MM.1S (cell line): ENCODE results near the gene BFSP1.

Experiments used
- DNase-seq: peaks from one replicate; pipeline ENCODE4 v3.0.0-alpha.2; 2015
- H2AFZ ChIP-seq: fragments of 300-600 bp; sonication (generic); 2 replicates; pipeline ENCODE4 v1.6.0; 2016; ENCODE audit warnings: antibody characterized with exemption, low read length
- H3F3A ChIP-seq: fragments of 300-600 bp; sonication (generic); 2 replicates; pipeline ENCODE4 v1.6.1; 2016; ENCODE audit warnings: mild to moderate bottlenecking, antibody characterized with exemption, low read length, moderate library complexity, mixed read lengths; ENCODE audit not compliant: insufficient read depth
- H3K27ac ChIP-seq: fragments of 300-600 bp; sonication (generic); 2 replicates; pipeline ENCODE4 v1.5.1; 2016; ENCODE audit warnings: mild to moderate bottlenecking, low read length
- H3K27me3 ChIP-seq: fragments of 300-600 bp; sonication (generic); replicated peaks from 2 replicates; pipeline ENCODE4 v1.6.0; 2016; ENCODE audit warnings: low read length; ENCODE audit not compliant: insufficient read depth
- H3K36me3 ChIP-seq: fragments of 300-600 bp; sonication (generic); replicated peaks from 2 replicates; pipeline ENCODE4 v1.6.1; 2016; ENCODE audit warnings: mild to moderate bottlenecking, low read length, mixed read lengths; ENCODE audit not compliant: insufficient read depth
- H3K4me1 ChIP-seq: fragments of 300-600 bp; sonication (generic); 2 replicates; pipeline ENCODE4 v1.6.1; 2016; ENCODE audit warnings: low read length, mixed read lengths
- H3K4me2 ChIP-seq: fragments of 300-600 bp; sonication (generic); 2 replicates; pipeline ENCODE4 v1.6.0; 2016; ENCODE audit warnings: low read depth, low read length
- H3K4me3 ChIP-seq: fragments of 300-600 bp; sonication (generic); 2 replicates; pipeline ENCODE4 v1.5.1; 2016; ENCODE audit warnings: low read length, mixed read lengths
- H3K79me2 ChIP-seq: fragments of 300-600 bp; sonication (generic); 2 replicates; pipeline ENCODE4 v1.6.1; 2016; ENCODE audit warnings: mixed run types, low read length, mixed read lengths
- H3K9ac ChIP-seq: fragments of 300-600 bp; sonication (generic); 2 replicates; pipeline ENCODE4 v1.6.1; 2016; ENCODE audit warnings: low read length, mixed read lengths
- H3K9me2 ChIP-seq: fragments of 300-600 bp; sonication (generic); replicated peaks from 2 replicates; pipeline ENCODE4 v1.6.1; 2016; ENCODE audit warnings: mild to moderate bottlenecking, low read length, mixed read lengths; ENCODE audit not compliant: insufficient read depth
- H3K9me3 ChIP-seq: fragments of 300-600 bp; sonication (generic); replicated peaks from 2 replicates; pipeline ENCODE4 v1.6.1; 2016; ENCODE audit warnings: mild to moderate bottlenecking, low read length, mixed read lengths; ENCODE audit not compliant: insufficient read depth
- H4K20me1 ChIP-seq: fragments of 300-600 bp; sonication (generic); 2 replicates; pipeline ENCODE4 v1.6.1; 2016; ENCODE audit warnings: mild to moderate bottlenecking, low read length, moderate library complexity, mixed read lengths; ENCODE audit not compliant: insufficient read depth
- EZH2 ChIP-seq: fragments of 300-600 bp; sonication (generic); optimal IDR thresholded peaks from 2 replicates; pipeline ENCODE3; 2017; ENCODE audit warnings: low read depth, mild to moderate bottlenecking, antibody characterized with exemption, low read length, mixed read lengths
- EZH2phosphoT487 ChIP-seq: fragments of 300-600 bp; sonication (generic); IDR thresholded peaks from 2 replicates; pipeline ENCODE4 v1.6.1; 2018; ENCODE audit warnings: antibody characterized with exemption, low read length
- TF ChIP-seq, protein P1 (sequence below): fragments of 300-600 bp; sonication (generic); IDR thresholded peaks from 2 replicates; pipeline ENCODE4 v1.5.1; 2016; ENCODE audit warnings: antibody characterized with exemption, low read length, mixed read lengths

Gene BFSP1

DNA sequence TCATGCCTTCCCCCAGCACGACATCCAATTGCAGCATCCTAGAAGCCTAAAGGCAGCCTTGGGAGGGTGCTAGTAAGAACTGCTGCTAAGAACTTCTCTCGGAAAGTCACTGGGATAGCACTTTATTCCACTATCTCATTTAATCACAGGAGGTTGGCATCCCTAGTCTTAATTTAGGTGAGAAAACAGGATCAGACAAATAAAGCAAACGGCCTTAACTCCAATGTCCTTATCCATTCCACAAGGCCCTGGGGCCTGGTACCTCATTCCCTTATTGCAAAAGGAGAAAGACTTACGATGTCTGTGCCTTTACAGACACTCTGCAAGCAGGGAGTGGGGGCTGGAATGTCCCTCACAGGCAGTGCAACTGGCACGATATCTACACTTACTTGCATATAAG is 60.7 kb downstream of the BFSP1 start:
- TF ChIP-seq EZH2phosphoT487 (no peak), EZH2 (no peak)
- TF ChIP-seq, protein P1, sequence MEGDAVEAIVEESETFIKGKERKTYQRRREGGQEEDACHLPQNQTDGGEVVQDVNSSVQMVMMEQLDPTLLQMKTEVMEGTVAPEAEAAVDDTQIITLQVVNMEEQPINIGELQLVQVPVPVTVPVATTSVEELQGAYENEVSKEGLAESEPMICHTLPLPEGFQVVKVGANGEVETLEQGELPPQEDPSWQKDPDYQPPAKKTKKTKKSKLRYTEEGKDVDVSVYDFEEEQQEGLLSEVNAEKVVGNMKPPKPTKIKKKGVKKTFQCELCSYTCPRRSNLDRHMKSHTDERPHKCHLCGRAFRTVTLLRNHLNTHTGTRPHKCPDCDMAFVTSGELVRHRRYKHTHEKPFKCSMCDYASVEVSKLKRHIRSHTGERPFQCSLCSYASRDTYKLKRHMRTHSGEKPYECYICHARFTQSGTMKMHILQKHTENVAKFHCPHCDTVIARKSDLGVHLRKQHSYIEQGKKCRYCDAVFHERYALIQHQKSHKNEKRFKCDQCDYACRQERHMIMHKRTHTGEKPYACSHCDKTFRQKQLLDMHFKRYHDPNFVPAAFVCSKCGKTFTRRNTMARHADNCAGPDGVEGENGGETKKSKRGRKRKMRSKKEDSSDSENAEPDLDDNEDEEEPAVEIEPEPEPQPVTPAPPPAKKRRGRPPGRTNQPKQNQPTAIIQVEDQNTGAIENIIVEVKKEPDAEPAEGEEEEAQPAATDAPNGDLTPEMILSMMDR = no peak
- Histone ChIP-seq H4K20me1 (no peaks in the 10 kb centered on the region), H3F3A (no peaks in the 10 kb centered on the region), H3K4me1 (no peaks in the 10 kb centered on the region), H3K9me2 (no peaks in the 10 kb centered on the region), H3K9me3 (no peaks in the 10 kb centered on the region), H3K36me3 (no peaks in the 10 kb centered on the region), H3K27me3 (no peaks in the 10 kb centered on the region), H3K9ac (no peak overlapping the region), H2AFZ (no peak overlapping the region), H3K79me2 (no peaks in the 10 kb centered on the region), H3K27ac (no peak overlapping the region), H3K4me3 (no peak overlapping the region), H3K4me2 (no peak overlapping the region)
- DNase-seq = no peak

DNA sequence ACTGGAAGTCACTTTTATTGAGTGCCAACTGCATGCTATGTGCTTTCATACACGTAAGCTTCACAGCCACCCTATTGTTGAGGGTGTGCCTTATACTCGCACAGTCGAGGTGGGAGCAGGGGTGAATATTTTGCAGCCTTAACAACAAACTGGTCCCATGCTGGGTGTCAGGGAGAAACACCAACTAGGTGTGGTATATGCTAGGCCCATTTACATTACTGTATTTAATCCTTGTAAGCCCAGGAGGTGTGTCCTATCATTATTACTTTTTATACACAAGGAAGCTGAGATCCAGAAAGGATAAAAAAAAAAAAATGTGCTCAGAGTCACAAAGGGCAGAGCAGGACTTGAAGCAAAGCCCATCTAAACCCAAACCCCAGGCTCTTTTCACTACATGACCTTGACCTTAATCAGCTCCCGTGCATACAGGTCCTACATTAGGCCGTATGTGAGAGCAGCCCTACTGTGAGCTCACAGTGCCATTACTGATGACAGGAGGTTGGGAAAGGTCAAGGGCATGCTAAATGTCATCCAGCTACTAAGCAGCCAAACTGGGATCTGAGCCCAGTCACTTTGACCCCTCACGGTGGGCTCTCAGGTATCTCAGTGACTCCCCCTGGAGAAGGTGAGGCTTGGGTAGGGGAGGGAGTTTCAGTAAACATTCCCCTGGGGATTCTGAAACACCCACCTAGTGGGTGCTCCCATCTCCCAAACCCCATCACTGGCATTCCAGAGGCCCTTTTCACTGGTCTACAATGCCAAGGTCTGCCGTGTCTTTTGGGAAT is 61.7 kb downstream of the BFSP1 start:
- no peak overlapping the region for H3K9ac ChIP-seq
- H3K27me3 ChIP-seq = no peaks in the 10 kb centered on the region
- TF ChIP-seq EZH2 (no peak), EZH2phosphoT487 (no peak)
- TF ChIP-seq, protein P1 = no peak

DNA sequence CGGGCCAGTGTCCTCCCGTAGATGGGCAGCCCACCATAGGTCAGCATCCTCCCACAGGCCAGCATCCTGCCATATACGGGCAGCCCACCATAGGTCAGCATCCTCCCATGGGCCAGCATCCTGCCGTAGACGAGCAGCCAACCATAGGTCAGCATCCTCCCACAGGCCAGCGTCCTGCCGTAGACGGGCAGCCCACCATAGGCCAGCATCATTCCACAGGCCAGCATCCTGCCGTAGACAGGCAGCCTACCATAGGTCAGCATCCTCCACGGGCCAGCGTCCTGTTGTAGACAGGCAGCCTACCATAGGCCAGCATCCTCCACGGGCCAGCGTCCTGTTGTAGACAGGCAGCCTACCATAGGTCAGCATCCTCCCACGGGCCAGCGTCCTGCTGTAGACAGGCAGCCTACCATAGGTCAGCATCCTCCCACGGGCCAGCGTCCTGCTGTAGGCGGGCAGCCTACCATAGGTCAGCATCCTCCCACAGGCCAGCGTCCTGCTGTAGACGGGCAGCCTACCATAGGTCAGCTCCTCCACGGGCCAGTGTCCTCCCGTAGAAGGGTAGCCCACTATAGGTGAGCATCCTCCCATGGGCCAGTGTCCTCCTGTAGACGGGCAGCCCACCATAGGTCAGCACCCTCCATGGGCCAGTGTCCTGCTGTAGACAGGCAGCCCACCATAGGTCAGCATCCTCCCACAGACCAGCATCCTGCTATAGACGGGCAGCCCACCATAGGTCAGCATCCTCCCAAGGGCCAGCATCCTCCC is 62.9 kb downstream of the BFSP1 start:
- H3K36me3 ChIP-seq = no peaks in the 10 kb centered on the region
- H3K9me3 ChIP-seq = no peaks in the 10 kb centered on the region
- no peaks in the 10 kb centered on the region for H4K20me1 ChIP-seq
- no peaks in the 10 kb centered on the region for H3K4me1 ChIP-seq
- no peaks in the 10 kb centered on the region for H3F3A ChIP-seq
- no peaks in the 10 kb centered on the region for H3K27me3 ChIP-seq
- H3K9me2 ChIP-seq = no peaks in the 10 kb centered on the region
- H2AFZ ChIP-seq = no peak overlapping the region
- no peak overlapping the region for H3K4me2 ChIP-seq
- TF ChIP-seq, protein P1 = no peak
- no peak for TF ChIP-seq EZH2phosphoT487
- TF ChIP-seq EZH2 = no peak
- H3K79me2 ChIP-seq = no peaks in the 10 kb centered on the region
- H3K27ac ChIP-seq = no peak overlapping the region
- no peak for DNase-seq
- H3K9ac ChIP-seq = no peak overlapping the region
- H3K4me3 ChIP-seq = no peak overlapping the region

More for the DNA sequence above, 61.7 kb downstream of the BFSP1 start:
- Histone ChIP-seq H3K9me2 (no peaks in the 10 kb centered on the region), H3K9me3 (no peaks in the 10 kb centered on the region), H3K4me1 (no peaks in the 10 kb centered on the region), H3K4me3 (no peak overlapping the region), H3F3A (no peaks in the 10 kb centered on the region), H3K4me2 (no peak overlapping the region), H4K20me1 (no peaks in the 10 kb centered on the region), H3K79me2 (no peaks in the 10 kb centered on the region), H3K36me3 (no peaks in the 10 kb centered on the region), H3K27ac (no peak overlapping the region), H2AFZ (no peak overlapping the region)
- DNase-seq = no peak
